ENCODE measurements around the gene FTL.
"Not testable (repeated sequence)": the region's sequence is repeated elsewhere in the genome, so short reads cannot be mapped to it uniquely, and the experiment has no call there.

Gene FTL

GRCh38 chr19:48965040-48965805, at the start of gene FTL:
Gene FTL (plus strand): TSS chr19:48965309. CDS start chr19:48965508, 199 bp downstream.
- DNase-seq (ENCODE audit: low read depth in 2 of 2, low spot score in 1 of 2) = peak; percentile 78

GRCh38 chr19:48915757-48916156, 49.4 kb upstream of the FTL start:
- DNase-seq (ENCODE audit: low read depth in 2 of 2, low spot score in 1 of 2) = no peak

- no peak for DNase-seq (ENCODE audit: low read depth in 2 of 2, low spot score in 1 of 2)
Measured at GRCh38 chr19:48918071-48918470, 47.0 kb upstream of the FTL start.

- DNase-seq (ENCODE audit: low read depth in 2 of 2, low spot score in 1 of 2) = no peak
Measured at GRCh38 chr19:48918801-48919247, 46.3 kb upstream of the FTL start.

- DNase-seq (ENCODE audit: low read depth in 2 of 2, low spot score in 1 of 2) = not testable (repeated sequence)
Measured at GRCh38 chr19:48919271-48919670, 45.8 kb upstream of the FTL start.

DNA sequence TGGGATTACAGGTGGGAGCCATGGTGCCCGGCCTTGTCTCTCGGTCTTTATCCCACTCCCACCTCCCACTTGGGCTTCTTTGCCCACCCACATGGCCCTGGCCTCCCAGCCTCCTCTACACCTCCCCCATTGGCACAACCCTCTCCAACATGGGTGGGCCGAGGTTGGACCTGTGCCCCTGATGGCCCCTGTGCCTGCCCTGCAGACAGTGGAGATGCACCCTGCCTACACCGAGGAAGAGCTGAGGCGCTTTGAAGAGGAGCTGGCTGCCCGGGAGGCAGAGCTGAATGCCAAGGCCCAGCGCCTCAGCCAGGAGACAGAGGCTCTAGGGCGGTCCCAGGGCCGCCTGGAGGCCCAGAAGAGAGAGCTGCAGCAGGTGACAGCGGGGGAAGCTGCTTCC, 44.2 kb upstream of the FTL start:
- DNase-seq (ENCODE audit: low read depth in 2 of 2, low spot score in 1 of 2) = no peak

DNA sequence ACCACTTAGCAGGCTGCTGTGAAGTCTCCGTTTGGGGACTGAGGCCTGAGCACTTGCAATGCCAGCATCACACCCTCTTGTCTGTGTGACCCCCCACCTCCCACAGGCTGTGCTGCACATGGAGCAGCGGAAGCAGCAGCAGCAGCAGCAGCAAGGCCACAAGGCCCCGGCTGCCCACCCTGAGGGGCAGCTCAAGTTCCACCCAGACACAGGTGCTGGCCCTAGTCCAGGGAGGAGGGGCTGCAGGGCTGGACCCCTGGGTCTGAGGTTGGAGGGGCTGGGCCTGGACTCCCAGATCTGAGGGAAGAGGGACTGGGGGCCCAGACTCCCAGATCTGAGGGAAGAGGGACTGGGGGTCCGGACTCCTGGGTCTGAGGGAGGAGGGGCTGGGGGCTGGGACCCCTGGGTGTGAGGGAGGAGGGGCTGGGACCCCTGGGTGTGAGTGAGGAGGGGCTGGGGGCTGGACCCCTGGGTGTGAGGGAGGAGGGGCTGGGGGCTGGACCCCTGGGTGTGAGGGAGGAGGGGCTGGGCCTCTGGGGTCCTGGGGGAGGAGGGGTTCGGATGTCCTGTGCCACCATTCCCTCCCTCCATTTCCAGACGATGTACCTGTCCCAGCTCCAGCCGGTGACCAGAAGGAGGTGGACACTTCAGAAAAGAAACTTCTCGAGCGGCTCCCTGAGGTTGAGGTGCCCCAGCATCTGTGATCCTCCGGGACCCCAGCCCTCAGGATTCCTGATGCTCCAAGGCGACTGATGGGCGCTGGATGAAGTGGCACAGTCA, 43.2 kb upstream of the FTL start:
- DNase-seq (ENCODE audit: low read depth in 2 of 2, low spot score in 1 of 2) = no peak

GRCh38 chr19:48922548-48923490, 42.3 kb upstream of the FTL start:
- no peak for DNase-seq (ENCODE audit: low read depth in 2 of 2, low spot score in 1 of 2)

DNA sequence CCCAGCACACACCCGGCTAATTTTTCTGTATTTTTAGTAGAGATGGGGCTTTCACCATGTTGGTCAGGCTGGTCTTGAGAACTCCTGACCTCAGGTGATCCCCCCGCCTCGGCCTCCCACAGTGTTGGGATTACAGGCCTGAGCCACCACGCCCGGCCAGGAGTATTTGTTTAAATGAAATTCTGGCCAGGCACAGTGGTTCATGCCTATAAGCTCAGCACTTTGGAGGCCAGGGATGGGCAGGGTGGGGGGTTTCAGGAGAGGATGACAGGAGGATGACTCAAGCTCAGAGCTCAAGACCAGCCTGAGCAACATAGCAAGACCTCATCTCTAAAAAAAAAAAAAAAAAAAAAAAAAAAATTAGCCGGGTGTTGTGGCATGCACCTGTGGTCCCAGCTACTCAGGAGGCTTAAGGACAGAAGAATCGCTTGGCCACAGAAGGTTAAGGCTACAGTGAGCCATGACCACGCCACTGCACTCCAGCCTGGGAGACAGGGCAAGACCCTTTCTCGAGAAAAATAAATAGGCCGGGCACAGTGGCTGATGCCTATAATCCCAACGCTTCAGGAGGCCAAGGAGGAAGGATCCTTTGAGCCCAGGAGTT, 39.8 kb upstream of the FTL start:
- DNase-seq (ENCODE audit: low read depth in 2 of 2, low spot score in 1 of 2) = no peak

- not testable (repeated sequence) for DNase-seq (ENCODE audit: low read depth in 2 of 2, low spot score in 1 of 2)
Measured at GRCh38 chr19:48925890-48926289, 39.2 kb upstream of the FTL start.

DNA sequence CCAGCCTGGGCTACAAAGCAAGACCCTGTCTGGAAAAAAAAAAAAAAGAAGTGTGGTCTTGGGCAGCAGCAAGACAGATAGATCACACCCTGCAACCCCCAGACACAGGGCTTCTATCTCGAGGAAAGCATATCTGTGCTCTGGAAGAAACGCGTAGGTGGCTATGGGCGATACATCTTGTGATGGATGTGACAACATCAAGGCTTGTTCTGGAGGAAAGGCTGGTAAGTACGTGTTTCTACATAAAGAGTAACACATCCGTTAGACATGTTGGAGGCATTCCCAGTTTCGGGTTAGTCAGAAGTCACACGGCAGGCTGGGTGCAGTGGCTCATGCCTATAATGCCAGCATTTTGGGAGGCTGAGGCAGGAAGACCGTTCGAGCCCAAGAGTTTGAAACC, 38.2 kb upstream of the FTL start:
- no peak for DNase-seq (ENCODE audit: low read depth in 2 of 2, low spot score in 1 of 2)

DNA sequence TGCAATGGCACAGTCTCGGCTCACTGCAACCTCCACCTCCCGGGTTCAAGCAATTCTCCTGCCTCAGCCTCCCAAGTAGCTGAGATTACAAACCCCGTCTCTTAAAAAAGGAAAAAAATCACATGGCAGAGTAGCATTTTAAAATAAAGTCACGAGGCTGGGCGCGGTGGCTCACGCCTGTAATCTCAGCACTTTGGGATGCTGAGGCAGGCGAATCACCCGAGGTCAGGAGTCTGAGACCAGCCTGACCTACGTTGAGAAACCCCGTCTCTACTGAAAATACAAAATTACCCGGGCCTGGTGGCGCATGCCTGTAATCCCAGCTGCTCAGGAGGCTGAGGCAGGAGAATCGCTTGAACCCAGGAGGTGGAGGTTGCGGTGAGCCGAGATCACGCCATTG, 37.4 kb upstream of the FTL start:
- DNase-seq (ENCODE audit: low read depth in 2 of 2, low spot score in 1 of 2) = not testable (repeated sequence)

GRCh38 chr19:48928164-48929025, 36.7 kb upstream of the FTL start:
- no peak for DNase-seq (ENCODE audit: low read depth in 2 of 2, low spot score in 1 of 2)

DNA sequence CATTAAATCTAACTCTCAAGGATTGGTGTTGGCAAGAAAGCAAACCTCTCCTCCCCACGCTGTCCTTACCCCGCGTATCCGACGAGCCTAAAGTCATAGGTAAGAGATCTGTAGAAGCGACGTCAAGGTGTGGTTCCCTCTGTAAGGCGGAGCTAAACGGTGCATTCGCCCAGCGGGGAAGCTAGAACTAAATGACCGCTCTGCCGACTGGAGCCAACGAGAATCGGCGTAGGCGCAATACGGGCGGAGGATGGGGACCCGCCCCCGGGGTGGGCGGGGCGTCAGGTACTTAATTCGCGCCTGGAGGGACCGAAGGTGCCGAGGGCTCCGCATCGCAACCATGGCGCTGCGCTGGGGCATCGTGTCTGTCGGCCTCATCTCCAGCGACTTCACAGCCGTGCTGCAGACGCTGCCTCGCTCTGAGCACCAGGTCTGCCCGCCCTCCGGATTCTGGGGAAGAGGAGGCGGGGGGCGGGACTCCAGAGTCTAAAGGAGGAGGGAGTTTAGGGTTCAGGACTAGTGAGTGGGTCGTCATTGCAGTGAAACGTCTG, 31.7 kb upstream of the FTL start, which contains the start of gene DHDH:
DHDH (plus strand) TSS at position 318 of the 551 bp plus-strand sequence; CDS start at position 341, 23 bp downstream.
- peak; percentile 64 for DNase-seq (ENCODE audit: low read depth in 2 of 2, low spot score in 1 of 2)

DNA sequence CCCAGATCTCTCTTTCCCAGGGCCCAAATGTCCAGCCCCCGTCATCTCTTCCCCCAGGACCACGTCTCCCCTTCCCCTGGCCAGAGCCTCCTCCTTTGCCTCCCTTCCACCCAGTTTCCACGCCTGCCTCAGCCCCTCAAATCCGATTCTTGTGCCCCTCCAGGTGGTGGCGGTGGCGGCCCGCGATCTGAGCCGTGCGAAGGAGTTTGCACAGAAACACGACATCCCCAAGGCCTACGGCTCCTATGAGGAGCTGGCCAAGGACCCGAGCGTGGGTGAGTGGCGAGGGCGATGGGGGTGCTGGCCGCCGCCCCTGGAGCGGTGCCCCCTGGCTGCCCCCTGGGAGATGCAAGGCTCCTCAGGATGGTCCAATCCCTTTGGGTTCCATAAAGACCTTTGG, 30.3 kb upstream of the FTL start:
- DNase-seq (ENCODE audit: low read depth in 2 of 2, low spot score in 1 of 2) = no peak

DNA sequence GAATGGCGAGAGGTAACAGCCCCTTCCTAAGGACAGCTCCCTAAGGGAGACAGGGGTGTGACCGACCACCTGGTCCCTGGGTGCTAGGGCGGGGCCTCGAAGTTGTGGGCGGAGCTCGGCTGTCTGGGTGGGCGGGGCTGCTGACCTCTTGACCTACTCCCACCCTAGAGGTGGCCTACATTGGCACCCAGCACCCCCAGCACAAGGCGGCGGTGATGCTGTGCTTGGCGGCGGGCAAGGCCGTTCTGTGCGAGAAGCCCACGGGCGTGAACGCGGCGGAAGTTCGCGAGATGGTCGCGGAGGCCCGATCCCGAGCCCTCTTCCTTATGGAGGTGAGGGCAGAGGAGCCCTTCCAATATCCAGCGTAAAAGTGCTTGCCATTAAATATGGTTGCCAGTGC, 29.2 kb upstream of the FTL start:
- no peak for DNase-seq (ENCODE audit: low read depth in 2 of 2, low spot score in 1 of 2)

- DNase-seq (ENCODE audit: low read depth in 2 of 2, low spot score in 1 of 2) = no peak
Measured at GRCh38 chr19:48938256-48938655, 26.9 kb upstream of the FTL start.

DNA sequence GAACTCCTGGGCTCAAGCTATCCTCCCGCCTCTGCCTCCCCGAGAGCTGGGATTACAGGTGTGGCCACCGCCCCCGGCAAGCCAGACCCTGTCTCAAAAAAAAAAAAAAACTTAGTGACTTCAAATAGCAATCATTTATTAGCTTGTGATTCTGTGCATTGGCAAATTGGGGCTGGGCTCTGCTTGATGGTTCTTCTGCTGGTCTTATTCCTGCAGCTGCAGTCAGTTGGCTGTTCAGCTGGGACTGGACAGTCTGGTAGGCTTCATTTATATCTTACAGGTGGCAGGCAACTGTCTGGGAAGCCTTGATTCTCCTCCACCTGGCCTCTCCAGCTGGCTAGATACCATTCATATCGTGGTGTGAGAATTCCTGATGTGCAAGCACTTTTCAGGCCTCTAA, 24.2 kb upstream of the FTL start:
- no peak for DNase-seq (ENCODE audit: low read depth in 2 of 2, low spot score in 1 of 2)

DNA sequence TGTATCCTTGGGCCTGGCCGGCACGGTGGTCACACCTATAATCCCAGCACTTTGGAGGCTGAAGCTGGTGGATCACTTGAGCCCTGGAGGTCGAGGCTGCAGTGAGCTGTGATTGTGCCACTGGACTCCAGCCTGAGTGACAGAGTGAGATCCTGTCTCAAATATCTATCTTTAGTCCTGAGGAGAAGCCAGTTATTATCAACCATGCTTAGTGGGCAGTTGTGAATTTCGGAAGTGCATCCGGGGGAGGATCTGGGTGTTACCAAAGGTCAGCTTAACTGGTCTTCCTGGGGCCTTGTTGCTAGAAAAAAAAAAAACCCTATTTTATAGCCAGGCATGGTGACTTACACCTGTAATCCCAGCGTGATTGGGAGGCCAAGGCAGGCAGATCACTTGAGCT, 22.0 kb upstream of the FTL start:
- no peak for DNase-seq (ENCODE audit: low read depth in 2 of 2, low spot score in 1 of 2)

DNA sequence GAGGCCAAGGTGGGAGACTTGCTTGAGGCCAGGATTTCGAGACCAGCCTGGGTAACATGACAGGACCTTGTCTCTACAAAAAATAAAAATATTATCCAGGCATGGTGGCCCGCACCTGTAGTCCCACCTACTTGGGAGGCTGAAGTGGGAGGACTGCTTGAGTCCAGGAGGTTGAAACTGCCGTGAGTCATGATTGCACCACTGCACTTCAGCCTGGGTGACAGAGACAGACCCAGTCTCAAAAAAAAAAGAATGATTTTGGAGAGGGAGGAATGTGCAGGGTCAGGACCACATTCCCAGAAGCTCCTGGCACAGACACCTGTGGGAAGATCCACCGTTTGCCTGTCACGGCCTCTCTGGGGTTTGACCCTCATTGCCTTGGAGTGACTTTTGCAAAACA, 19.7 kb upstream of the FTL start:
- no peak for DNase-seq (ENCODE audit: low read depth in 2 of 2, low spot score in 1 of 2)

Data from stimulated activated CD8-positive, alpha-beta memory T cell treated with anti-CD3 and anti-CD28 coated beads, Interleukin-4, amount 100 ng/mL, for 1 hour (primary cell).